Measurements from ENCODE around the gene IRF2BPL.

Gene IRF2BPL

GRCh38 chr14:77011245-77011644, 17.3 kb downstream of the IRF2BPL start:
- no peak for DNase-seq (ENCODE audit: low spot score)

DNA sequence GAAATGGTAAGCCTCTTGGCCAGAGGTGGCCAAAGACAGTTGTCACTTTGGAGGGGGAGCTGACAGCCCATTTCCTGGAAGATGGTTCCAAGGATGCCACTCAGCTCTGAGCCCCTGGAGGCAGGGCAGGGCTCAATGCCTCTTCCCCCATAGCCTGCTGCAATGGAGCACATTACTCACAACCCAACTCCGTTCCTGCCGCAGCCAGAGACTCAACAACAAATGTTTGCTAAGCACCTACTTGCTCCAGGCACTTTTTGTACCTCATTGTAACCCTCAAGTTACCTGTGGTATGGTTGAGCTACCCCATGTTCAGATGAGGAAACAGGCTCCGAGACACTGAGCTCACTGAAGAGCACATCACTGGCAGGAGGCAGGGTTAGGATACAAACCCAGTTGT, 19.5 kb downstream of the IRF2BPL start:
- DNase-seq (ENCODE audit: low spot score), result no peak

- DNase-seq (ENCODE audit: low spot score), result no peak
These were observed 20.0 kb downstream of the IRF2BPL start for GRCh38 chr14:77008541-77008940.

DNA sequence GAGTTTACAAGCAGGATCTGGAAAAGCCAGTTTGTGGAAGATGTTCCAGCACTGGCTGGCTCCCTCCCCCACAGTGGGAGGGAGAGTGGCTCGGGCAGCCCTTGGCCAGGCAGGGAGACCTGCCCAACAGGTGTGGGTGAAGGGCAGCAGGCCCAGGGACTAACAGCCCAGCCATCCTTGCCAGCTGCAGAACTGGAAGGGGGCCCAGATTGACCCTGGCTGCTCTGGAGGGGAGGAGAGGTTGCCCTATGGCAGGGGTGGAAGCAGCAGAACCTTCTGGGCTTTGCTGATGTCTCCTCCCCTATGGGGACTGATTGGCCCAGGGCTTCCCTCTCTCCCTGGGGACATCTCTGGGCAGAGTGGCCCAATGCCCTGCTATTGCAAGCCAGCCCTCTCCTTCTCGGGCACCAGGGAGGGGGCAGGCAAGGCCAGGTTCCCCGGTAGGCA, 20.5 kb downstream of the IRF2BPL start:
- no peak for DNase-seq (ENCODE audit: low spot score)

GRCh38 chr14:77007183-77007974, 21.1 kb downstream of the IRF2BPL start:
- no peak for DNase-seq (ENCODE audit: low spot score)

GRCh38 chr14:77006132-77006531, 22.4 kb downstream of the IRF2BPL start:
- no peak for DNase-seq (ENCODE audit: low spot score)

- no peak for DNase-seq (ENCODE audit: low spot score)
These were observed 22.9 kb downstream of the IRF2BPL start for GRCh38 chr14:77005559-77005958.

DNA sequence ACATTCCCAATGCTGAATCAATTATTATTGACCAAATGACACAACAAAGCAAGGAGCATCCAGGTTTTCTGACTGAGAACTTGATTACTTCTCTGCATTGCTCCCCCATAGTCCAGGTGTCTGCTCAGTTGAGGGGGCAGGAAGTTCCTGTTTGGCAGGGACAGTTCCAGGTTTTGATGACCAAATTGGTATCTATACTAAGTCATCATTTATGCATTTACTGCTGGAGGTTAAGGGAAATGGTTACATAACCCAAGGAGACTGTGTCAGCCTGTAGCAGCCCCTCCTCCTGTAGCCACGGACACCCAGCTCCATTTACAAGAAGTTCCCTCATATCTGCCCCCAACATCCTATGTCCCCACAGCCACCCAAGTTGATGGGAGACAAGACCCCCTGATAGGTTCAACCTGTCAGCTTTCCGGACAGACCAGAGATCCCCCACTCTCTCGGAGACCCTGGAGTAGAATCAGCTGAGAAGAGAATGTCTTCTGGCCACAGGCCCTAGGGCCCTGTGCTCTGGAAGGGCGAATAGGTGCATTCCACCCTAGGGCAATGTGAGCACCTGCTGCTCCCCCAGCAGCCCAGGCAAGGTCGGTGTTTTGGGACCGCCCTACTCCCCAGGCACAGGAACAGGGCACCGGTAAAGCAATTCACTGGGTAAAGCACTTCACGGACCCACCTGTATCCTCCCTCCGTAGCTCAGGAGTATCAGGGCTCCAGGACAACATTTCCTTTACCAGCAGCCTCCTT, 23.6 kb downstream of the IRF2BPL start:
- DNase-seq (ENCODE audit: low spot score), result no peak

DNA sequence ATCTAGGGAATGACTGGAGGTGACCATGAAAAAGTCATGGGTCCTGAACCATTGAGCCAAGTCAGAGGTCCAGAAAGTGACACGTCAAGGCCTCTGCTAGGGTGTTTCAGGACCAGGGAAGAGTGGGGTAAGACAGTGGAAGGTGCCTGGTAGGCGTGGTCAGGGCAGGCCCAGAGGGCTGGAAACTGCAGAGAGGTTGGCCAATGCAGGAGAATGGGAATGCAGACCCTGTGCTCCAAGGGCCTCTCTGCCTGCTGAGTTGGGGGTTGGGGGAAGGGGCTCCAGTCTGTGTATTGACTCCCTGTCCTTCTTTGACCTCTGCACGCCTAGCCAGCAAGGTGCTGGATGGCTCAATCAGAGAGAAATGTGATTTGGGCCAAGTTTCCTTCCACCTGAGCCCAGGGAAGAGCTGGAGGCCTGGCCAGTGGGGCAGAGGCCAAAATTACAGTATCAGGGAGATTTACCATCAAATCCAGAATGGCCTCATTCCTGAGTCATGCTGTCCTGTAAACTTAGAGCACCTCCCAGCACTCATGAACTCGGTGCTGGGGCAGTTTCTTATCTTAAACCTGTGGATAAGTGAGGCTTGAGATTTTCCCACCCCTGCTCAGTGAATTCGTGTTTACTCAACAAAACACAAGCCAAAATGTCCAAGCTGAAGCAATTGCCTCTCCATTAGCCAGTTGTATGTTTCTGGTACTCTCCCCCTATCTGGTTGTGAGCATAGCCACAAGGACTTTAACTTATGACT, 24.4 kb downstream of the IRF2BPL start:
- DNase-seq (ENCODE audit: low spot score), result no peak

- no peak for DNase-seq (ENCODE audit: low spot score)
These were observed 25.6 kb downstream of the IRF2BPL start for GRCh38 chr14:77002889-77003288.

- DNase-seq (ENCODE audit: low spot score), result no peak
These were observed 26.2 kb downstream of the IRF2BPL start for GRCh38 chr14:77002335-77002734.

DNA sequence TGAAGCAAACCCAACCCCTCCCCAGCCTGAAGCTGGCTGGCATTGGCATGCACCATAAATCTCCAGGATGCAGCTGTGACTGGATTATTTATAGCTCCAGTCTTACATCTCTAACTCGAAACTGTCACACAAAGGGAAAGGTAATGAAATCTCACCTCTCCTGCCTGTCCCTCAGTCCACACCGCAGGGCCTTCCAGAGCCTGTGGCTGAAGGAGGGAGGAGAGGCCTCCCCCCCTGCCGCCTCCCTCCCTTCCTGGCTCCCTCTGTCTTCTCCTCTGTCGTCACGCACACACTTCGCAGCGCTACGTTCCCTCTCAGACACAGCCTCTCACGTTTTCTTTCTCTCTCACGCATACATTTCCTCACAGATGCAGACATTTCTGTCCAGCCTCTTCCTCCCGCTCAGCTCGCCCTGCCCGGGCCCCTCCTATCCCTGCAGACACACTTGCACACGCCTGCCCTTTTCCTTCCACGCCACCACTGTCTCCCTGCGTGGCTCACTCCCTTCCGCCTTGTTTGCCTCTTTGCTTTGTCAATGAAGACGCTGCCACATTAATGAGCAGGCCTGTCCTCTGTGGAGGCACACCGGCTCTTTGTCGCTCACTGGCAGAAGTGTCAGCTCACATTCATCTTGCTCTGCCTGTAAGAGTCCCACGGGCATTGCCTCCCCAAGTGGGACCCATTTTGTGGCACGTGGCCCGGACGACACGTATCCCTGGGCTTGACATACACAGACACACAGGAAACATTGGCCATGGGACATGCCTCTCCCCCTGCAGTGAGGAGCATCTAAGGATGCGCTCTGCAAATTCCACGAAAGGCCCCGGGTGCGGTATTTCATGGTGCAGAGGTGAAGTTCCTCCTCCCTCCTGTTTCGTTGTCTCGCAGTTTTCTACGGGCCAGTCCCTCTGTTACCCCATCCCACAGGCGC, 27.9 kb downstream of the IRF2BPL start:
- peak; percentile 74 for DNase-seq (ENCODE audit: low spot score)

- no peak for DNase-seq (ENCODE audit: low spot score)
These were observed 29.6 kb downstream of the IRF2BPL start for GRCh38 chr14:76998910-76999309.

DNA sequence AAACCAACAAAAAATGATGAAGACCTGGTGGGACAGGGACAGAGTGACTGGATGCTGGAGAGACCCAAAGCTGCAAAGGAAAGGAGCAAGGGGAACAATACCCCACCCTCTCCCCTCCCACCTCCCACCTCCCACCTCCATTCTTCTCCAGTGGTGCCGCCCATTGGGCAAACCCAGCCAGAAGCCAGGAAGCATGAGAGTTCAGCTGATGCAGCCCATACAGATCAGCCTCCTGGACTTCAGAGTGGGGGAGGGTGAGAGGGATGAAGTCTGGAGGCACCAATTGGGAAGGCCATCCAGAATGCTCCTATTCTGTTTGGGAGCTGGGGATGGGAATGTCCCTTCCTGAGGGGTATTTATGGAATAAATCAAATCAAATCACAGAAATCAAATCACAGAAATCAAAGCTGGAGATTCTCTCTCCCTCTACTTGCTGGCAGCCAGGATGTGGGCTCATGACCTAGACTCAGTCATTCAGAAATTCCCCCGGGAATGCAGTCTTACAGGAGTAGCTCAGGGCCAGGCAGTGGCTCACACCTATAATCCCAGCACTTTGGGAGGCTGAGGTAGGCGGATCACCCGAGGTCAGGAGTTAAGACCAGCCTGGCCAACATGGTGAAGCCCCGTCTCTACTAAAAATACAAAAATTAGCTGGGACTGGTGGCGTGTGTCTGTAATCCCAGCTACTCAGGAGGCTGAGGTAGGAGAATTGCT, 31.1 kb downstream of the IRF2BPL start:
- DNase-seq (ENCODE audit: low spot score), result no peak

GRCh38 chr14:76996563-76997146, 31.9 kb downstream of the IRF2BPL start:
- DNase-seq (ENCODE audit: low spot score), result no peak

GRCh38 chr14:76995279-76996035, 33.1 kb downstream of the IRF2BPL start:
- no peak for DNase-seq (ENCODE audit: low spot score)

DNA sequence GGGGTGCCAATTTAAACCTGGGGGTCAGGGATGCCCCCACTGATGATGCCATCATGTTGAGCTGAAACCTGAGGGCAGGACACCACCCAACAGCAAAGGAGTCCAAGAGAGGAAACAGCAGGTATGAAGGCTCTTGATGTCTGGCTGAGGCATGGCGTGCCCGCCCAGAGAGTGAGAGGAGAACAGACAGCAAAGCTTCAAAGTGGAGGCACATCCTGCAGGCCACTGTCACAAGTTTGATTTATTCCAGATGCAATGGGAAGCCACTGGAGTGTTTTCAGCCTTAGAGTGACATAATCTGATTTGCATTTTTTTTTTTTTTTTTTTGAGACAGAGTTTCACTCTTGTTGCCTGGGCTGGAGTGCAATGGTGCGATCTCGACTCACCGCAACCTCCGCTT, 34.8 kb downstream of the IRF2BPL start:
- DNase-seq (ENCODE audit: low spot score), result no peak

DNA sequence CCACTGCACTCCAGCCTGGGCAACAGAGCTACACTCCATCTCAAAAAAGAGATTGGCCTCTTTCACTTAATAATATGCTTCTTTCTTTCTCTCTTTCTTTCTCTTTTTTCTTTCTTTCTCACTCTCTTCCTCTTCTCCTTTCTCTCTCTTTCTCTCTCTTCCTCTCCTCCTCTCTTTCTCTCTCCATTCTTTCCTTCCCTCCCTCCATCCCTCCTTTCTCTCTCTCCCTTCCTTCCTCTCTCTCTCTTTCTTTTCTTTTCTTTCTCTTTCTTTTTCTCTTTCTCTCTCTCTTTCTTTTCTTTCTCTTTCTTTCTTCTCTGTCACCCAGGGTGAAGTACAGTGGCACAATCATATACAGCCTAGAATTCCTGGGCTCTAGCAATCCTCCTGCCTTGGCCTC, 38.4 kb downstream of the IRF2BPL start:
- DNase-seq (ENCODE audit: low spot score), result no peak

- DNase-seq (ENCODE audit: low spot score), result no peak
These were observed 40.5 kb downstream of the IRF2BPL start for GRCh38 chr14:76987956-76988520.

DNA sequence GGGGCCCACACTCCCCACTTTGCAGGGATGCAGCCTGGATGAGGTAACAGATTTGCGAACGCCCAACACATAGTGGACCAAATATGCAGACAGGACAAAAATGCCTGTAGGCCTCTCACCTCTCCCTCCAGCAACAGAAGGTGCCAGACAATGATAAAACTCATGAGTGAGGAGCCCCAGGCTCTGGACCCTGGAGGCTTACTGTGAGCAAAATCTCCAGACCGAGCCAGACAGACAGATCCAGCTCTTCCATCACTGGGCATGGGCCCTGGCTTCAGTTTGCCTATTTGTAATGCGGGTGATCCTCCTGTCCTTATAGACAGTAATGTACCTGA, 42.3 kb downstream of the IRF2BPL start:
- no peak for DNase-seq (ENCODE audit: low spot score)

Data from GM03348 (cell line).